ENCODE results near the gene CHMP4A.

Gene CHMP4A, protein sequence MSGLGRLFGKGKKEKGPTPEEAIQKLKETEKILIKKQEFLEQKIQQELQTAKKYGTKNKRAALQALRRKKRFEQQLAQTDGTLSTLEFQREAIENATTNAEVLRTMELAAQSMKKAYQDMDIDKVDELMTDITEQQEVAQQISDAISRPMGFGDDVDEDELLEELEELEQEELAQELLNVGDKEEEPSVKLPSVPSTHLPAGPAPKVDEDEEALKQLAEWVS

DNA sequence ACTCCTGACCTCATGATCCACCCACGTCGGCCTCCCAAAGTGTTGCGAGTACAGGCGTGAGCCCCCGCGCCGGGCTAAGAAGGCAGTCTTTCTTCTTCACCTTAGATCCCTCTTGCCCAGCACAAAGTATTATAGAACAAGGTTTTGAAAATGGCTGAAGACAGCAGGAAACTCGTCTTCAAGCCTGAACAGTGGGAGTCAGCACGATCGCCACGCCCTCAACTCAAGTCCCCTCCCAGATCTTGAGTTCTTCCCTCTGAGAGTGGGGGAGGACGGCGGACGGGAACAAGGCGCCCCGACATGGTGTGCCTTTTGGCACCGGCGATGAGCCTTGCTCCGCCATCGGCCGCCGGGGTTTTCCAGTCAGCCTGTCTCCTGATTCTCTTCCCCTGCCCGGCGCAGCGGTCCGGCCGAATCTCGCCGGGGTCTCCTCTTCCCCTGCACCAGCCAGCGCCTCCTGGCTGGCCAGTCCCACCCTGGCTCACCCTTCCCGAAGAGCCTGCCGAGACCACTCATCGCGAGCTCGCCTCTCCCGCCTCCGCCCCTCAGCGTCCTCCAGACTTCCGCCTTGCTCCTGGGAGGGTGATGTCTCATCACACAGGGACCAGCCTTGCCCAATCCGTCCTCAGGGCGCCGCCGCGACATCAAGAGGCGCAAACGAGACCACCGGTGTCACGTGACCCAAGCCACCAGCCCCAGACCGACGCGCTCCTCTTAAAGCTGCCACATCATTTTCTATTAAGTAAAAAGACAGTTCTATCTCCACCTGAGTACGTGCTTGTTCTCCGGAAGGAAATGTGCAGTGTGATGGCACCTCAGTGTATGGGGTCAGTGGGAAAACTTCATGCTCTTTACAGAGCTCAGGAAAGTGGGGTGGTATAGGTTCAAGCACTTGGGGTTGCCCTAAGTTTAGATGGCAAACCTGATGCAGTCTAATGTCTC, at the start of gene CHMP4A:
CHMP4A (minus strand) TSS at position 565 of the 942 bp plus-strand sequence; CDS start at position 516, 49 bp downstream.
- peak within 1 kb of the TSS; percentile 64 for H3K4me3 ChIP-seq (ENCODE audit: low read depth, low read length)
- TF ChIP-seq, protein P1, sequence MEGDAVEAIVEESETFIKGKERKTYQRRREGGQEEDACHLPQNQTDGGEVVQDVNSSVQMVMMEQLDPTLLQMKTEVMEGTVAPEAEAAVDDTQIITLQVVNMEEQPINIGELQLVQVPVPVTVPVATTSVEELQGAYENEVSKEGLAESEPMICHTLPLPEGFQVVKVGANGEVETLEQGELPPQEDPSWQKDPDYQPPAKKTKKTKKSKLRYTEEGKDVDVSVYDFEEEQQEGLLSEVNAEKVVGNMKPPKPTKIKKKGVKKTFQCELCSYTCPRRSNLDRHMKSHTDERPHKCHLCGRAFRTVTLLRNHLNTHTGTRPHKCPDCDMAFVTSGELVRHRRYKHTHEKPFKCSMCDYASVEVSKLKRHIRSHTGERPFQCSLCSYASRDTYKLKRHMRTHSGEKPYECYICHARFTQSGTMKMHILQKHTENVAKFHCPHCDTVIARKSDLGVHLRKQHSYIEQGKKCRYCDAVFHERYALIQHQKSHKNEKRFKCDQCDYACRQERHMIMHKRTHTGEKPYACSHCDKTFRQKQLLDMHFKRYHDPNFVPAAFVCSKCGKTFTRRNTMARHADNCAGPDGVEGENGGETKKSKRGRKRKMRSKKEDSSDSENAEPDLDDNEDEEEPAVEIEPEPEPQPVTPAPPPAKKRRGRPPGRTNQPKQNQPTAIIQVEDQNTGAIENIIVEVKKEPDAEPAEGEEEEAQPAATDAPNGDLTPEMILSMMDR (IDR thresholded peaks at IDR 0.05; ENCODE audit: control insufficient read depth, extremely low read depth, insufficient read depth) = no peak
- DNase-seq (ENCODE audit: low read depth) = peak; percentile 74

DNA sequence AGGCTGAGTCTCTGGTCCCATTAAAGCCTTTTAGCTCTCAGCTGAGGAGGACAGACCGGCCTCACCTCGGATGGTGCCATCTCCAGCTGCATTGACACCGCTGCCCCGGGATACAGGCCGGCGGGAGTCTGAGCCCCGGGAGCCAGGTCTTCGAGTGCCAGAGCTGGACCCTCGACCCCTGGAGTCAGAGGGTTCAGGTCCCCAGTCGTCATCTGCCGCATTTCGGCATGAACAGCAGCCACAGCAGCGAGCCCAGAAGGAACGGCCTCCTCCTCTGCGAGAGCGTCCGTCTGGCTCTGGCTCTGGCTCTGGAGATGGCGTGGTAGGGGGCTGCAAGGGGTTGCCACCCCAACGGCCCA, 48.7 kb upstream of the CHMP4A start:
- H3K4me3 ChIP-seq (ENCODE audit: low read depth, low read length) = no peak overlapping the region
- no peak for DNase-seq (ENCODE audit: low read depth)
- TF ChIP-seq, protein P1 (IDR thresholded peaks at IDR 0.05; ENCODE audit: control insufficient read depth, extremely low read depth, insufficient read depth) = no peak

DNA sequence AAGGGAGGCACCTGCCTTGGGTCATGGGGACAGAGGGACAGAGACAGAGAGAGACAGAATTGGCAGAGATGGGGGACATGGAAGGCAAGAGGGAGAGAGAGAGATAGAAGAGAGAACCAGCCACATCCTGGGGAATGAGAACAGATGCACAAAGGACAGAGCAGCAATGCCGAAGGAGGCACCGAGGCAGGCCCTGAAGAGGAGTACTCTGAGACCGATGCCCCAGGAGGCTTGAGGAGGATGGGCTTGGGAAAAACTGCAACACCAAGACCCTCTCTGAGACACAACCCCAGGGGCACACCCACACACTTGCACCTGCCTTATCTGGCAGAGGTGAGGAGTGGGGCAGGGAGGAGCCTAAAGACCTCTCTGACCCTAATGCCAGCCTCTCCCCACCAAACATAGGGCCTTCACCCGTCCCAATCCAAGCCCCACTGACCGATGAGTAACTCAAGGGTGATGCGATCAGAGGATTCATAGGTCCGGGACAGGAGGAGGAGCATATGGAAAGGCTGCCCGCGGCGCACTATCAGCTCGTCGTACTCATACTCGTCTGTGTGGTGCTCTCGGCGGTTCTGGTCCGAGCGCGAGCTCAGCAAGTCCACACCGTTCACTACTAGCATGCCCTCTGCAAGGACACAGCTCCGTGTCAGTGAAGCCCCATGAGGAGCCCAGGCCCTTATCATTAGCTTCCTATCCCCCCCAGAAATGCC, 48.1 kb upstream of the CHMP4A start:
- no peak overlapping the region for H3K4me3 ChIP-seq (ENCODE audit: low read depth, low read length)
- TF ChIP-seq, protein P1 (IDR thresholded peaks at IDR 0.05; ENCODE audit: control insufficient read depth, extremely low read depth, insufficient read depth) = no peak
- no peak for DNase-seq (ENCODE audit: low read depth)

DNA sequence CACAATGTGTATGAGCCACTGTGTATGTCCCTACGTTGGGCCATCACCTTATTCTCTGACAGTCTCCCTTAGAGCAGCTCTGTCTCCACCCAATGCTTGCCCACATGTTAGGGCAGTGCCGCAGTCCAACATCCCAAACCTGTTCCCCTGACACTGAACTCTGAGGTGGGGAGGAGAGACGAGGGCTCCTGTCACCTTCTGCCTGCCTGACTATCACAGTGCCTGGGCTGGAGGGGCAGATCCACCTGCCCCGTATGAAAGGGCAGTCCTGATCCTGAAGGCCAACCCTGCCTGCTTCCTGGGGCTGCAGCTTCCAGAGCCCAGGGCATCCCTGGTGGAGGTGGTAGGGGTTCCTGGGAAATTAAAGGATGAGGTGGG, 47.5 kb upstream of the CHMP4A start:
- no peak for DNase-seq (ENCODE audit: low read depth)
- TF ChIP-seq, protein P1 (IDR thresholded peaks at IDR 0.05; ENCODE audit: control insufficient read depth, extremely low read depth, insufficient read depth) = no peak
- no peak overlapping the region for H3K4me3 ChIP-seq (ENCODE audit: low read depth, low read length)

DNA sequence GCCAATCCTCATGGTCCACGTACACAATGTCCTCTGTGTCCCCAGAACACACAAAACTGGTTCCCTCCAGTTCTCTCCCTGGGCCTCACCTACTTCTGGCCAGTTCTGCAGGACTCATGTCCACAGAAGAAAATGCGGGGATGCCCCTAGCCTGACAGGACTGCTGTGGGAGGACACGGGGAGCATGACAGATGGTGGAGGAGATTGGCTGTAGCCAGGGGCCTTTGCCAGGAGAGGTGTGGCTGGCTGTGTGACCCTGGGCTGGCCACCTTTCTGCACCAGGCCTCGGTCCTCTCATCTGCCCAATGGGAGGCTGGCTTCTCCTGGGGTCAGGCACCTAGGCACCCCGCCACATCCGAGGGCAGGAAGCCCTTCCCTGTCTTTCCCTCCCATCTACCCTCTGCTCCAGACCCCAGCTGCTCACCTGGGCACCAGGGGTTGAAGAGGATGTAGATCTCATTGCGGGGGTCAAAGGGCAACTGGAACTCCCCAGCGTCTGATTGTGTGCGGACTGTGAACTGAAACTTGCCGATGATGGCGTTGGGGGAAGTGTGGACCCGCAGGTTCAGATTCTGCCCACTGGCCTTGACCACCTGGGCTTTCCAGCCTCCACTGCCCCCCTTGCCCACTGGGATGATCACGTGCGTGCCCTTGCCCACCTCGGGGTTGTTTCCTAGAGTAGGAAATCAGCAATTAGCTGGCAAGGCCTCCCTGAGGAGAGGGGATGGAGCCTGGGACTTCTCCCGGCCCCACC, 46.9 kb upstream of the CHMP4A start:
- H3K4me3 ChIP-seq (ENCODE audit: low read depth, low read length) = no peak overlapping the region
- DNase-seq (ENCODE audit: low read depth) = no peak
- TF ChIP-seq, protein P1 (IDR thresholded peaks at IDR 0.05; ENCODE audit: control insufficient read depth, extremely low read depth, insufficient read depth) = no peak

DNA sequence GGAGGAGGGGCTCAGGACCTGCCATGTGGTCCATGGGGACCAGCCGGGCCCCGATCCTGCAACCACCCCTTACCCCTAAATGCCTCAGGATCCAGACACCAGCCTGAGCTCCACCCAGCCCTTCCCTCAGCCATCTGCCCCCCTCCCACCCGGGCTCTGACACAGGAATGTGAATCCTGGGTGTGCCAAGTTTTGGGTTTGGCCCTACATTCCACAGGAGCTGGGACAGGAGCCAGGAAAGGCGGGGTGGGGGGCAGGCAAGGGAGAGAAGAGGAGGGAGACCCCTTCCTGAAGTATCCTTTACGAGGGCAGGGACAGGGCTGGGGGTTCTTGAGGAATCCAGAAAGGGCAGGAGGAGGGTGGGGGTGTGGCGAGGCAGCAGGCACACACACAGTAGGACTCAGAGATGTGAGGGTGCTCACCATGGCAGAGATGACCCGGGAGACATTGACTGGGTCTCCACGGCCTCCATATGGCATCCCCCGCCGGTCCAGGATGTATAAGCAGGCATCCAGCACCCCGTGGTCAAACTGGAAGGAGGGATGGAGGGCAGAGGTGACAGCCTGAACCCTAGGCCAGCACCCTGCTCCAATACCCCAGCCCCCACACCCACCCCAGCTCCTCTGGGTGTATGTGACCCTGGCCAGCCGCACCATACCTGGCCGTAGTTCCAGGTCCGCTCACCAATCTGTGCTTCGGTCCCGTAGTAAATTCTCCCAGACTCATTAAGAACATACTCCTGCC, 46.2 kb upstream of the CHMP4A start:
- DNase-seq (ENCODE audit: low read depth) = no peak
- TF ChIP-seq, protein P1 (IDR thresholded peaks at IDR 0.05; ENCODE audit: control insufficient read depth, extremely low read depth, insufficient read depth) = no peak
- H3K4me3 ChIP-seq (ENCODE audit: low read depth, low read length) = no peak overlapping the region

Measured in LNCaP clone FGC (cell line).